Karpas-422 (cell line): ENCODE results near the gene STK32B. TPM values are rescaled to one million over a fixed set of nuclear protein-coding genes. Genes with fewer than 3 reads are reported as not detected.

Experiments
- DNase-seq: peaks from one replicate; pipeline ENCODE4 v3.0.0-alpha.2; 2015
- H2AFZ ChIP-seq: fragments of 200-600 bp; sonication (generic); 2 replicates; pipeline ENCODE4 v1.6.1; 2014; ENCODE audit warnings: antibody characterized with exemption, low read length, mixed read lengths
- H3K27ac ChIP-seq: fragments of 200-600 bp; sonication (generic); 2 replicates; pipeline ENCODE4 v1.5.1; 2014; ENCODE audit warnings: mild to moderate bottlenecking, low read length, moderate library complexity
- H3K27me3 ChIP-seq: fragments of 200-600 bp; sonication (generic); 2 replicates; pipeline ENCODE4 v1.6.1; 2014; ENCODE audit warnings: low read length, mixed read lengths
- H3K36me3 ChIP-seq: fragments of 200-600 bp; sonication (generic); 2 replicates; pipeline ENCODE4 v1.6.1; 2014; ENCODE audit warnings: low read length, mixed read lengths; ENCODE audit not compliant: insufficient read depth
- H3K4me1 ChIP-seq: fragments of 200-600 bp; sonication (generic); 2 replicates; pipeline ENCODE4 v1.6.1; 2014; ENCODE audit warnings: mild to moderate bottlenecking, low read length, mixed read lengths
- H3K4me2 ChIP-seq: fragments of 200-600 bp; sonication (generic); 2 replicates; pipeline ENCODE4 v1.6.1; 2014; ENCODE audit warnings: low read length, low read depth, mild to moderate bottlenecking; ENCODE audit not compliant: poor library complexity, severe bottlenecking
- H3K4me3 ChIP-seq: fragments of 200-600 bp; sonication (generic); 2 replicates; pipeline ENCODE4 v1.5.1; 2014; ENCODE audit warnings: mild to moderate bottlenecking, antibody characterized with exemption, low read length, mixed read lengths
- H3K79me2 ChIP-seq: fragments of 200-600 bp; sonication (generic); 2 replicates; pipeline ENCODE4 v1.6.1; 2014; ENCODE audit warnings: mild to moderate bottlenecking, low read length, mixed read lengths
- H3K9ac ChIP-seq: fragments of 200-600 bp; sonication (generic); 2 replicates; pipeline ENCODE4 v1.6.0; 2014; ENCODE audit warnings: low read length
- H3K9me2 ChIP-seq: fragments of 200-600 bp; sonication (generic), shearing (Covaris generic); replicated peaks from 2 replicates; pipeline ENCODE4 v1.6.0; 2014; ENCODE audit warnings: mild to moderate bottlenecking, low read length, moderate library complexity; ENCODE audit not compliant: insufficient read depth
- H3K9me3 ChIP-seq: fragments of 300-700, 200-600 bp; sonication (generic); 2 replicates; pipeline ENCODE4 v1.6.1; 2014; ENCODE audit warnings: low read length, mixed read lengths
- H4K20me1 ChIP-seq: fragments of 200-600 bp; sonication (generic); 2 replicates; pipeline ENCODE4 v1.6.1; 2014; ENCODE audit warnings: mild to moderate bottlenecking, antibody characterized with exemption, low read length, low read depth; ENCODE audit not compliant: insufficient read depth
- total RNA-seq: library from RNA; depleted of rRNA; stranded (reverse); fragments of >200 nt; shearing (Covaris generic); gene quantifications from 2 replicates; pipeline ENCODE4 v1.2.3, GENCODE V29; 2014; ENCODE audit warnings: low replicate concordance

The STK32B gene
- total RNA-seq, 1 experiment from 2014 or later = not detected

DNA sequence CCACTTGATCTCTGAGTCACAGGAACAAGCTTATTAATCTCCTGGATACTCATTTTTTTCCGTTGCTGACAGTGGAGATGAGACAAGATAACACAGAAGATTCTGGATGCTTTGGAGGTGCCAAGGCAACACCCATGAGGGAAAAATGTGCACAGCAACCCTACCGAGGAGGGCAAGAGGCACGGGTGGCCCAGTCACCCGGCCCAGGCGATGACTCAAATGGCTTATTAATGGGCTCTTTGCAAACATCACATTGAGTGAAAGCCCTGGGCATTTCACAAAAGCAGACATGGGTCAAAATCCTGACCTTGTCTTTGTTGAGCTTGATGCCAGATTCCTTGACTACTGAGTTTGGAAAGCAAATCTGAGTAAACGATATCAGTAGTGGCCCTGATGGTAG, 315.1 kb downstream of the STK32B start:
- Histone ChIP-seq H4K20me1 (no peaks in the 10 kb centered on the region), H3K79me2 (no peaks in the 10 kb centered on the region), H3K27me3 (no peaks in the 10 kb centered on the region), H2AFZ (no peak overlapping the region), H3K4me1 (no peaks in the 10 kb centered on the region), H3K4me2 (no peak overlapping the region), H3K27ac (no peak overlapping the region), H3K4me3 (no peak overlapping the region), H3K9me2 (no peaks in the 10 kb centered on the region), H3K9ac (no peak overlapping the region), H3K36me3 (no peaks in the 10 kb centered on the region), H3K9me3 (no peaks in the 10 kb centered on the region)
- no peak for DNase-seq

GRCh38 chr4:5368426-5368825, 317.1 kb downstream of the STK32B start:
- Histone ChIP-seq H4K20me1 (no peaks in the 10 kb centered on the region), H3K4me2 (no peak overlapping the region), H2AFZ (no peak overlapping the region), H3K4me1 (no peaks in the 10 kb centered on the region), H3K27ac (no peak overlapping the region), H3K79me2 (no peaks in the 10 kb centered on the region), H3K9me2 (no peaks in the 10 kb centered on the region), H3K27me3 (no peaks in the 10 kb centered on the region), H3K9ac (no peak overlapping the region), H3K36me3 (no peaks in the 10 kb centered on the region), H3K9me3 (no peaks in the 10 kb centered on the region), H3K4me3 (no peak overlapping the region)
- DNase-seq = no peak

GRCh38 chr4:5370286-5370685, 319.0 kb downstream of the STK32B start:
- Histone ChIP-seq H2AFZ (no peak overlapping the region), H3K9me3 (no peaks in the 10 kb centered on the region), H3K9ac (no peak overlapping the region), H3K27ac (no peak overlapping the region), H3K9me2 (no peaks in the 10 kb centered on the region), H3K27me3 (no peaks in the 10 kb centered on the region), H3K79me2 (no peaks in the 10 kb centered on the region), H3K4me3 (no peak overlapping the region), H3K4me2 (no peak overlapping the region), H3K36me3 (no peaks in the 10 kb centered on the region), H3K4me1 (no peaks in the 10 kb centered on the region), H4K20me1 (no peaks in the 10 kb centered on the region)
- DNase-seq = peak; percentile 27

DNA sequence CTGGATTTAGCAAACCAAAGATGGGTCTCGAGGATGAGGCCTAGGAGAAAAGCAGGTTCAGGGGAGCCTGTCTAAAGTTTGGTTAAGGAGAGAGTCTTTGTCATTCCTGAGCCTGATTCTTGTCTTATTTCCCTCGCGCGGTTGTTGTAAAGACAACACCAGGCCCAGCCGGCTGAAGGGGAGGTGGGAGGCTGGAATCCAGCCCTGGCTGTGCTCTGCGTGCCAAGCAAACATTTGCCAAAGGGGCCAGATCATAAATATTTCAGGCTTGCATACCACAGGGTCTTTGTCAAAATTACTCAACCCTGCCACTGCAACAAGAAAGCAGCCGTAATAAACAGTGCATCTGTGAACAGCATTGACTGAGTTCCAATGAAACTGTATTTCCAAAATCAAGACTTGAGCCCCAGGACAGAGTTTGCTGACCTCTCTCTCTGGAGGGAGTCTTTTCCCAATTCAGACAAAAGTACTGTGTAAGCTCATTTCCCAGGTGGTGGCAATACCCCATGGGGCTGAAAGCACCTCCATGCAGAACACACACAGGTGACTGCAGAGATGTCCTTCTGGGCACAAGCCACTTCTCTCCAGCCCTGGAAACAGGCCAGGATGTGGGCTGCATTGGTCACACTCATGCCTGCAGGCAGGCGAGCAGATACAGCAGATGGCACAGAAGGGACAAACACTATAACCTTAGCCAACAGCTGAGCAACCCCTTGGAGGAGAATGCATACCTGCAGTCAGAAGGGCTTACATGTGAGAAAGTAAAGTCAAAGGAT, 320.3 kb downstream of the STK32B start:
- Histone ChIP-seq H3K36me3 (no peaks in the 10 kb centered on the region), H2AFZ (no peak overlapping the region), H3K4me1 (no peaks in the 10 kb centered on the region), H3K4me3 (no peak overlapping the region), H3K79me2 (no peaks in the 10 kb centered on the region), H3K4me2 (no peak overlapping the region), H3K9me3 (no peaks in the 10 kb centered on the region), H3K9ac (no peak overlapping the region), H4K20me1 (no peaks in the 10 kb centered on the region), H3K9me2 (no peaks in the 10 kb centered on the region), H3K27me3 (no peaks in the 10 kb centered on the region), H3K27ac (no peak overlapping the region)
- peak; percentile 19 for DNase-seq

GRCh38 chr4:5372198-5372597, 320.9 kb downstream of the STK32B start:
- Histone ChIP-seq H3K79me2 (no peaks in the 10 kb centered on the region), H3K9me3 (no peaks in the 10 kb centered on the region), H3K27me3 (no peaks in the 10 kb centered on the region), H3K4me3 (no peak overlapping the region), H3K27ac (no peak overlapping the region), H3K9ac (no peak overlapping the region), H3K9me2 (no peaks in the 10 kb centered on the region), H3K4me2 (no peak overlapping the region), H2AFZ (no peak overlapping the region), H3K36me3 (no peaks in the 10 kb centered on the region), H4K20me1 (no peaks in the 10 kb centered on the region), H3K4me1 (no peaks in the 10 kb centered on the region)
- no peak for DNase-seq

GRCh38 chr4:5373327-5373726, 322.0 kb downstream of the STK32B start:
- peak; percentile 17 for DNase-seq
- Histone ChIP-seq H3K36me3 (no peaks in the 10 kb centered on the region), H3K4me3 (no peak overlapping the region), H3K27ac (no peak overlapping the region), H3K4me2 (no peak overlapping the region), H3K79me2 (no peaks in the 10 kb centered on the region), H3K4me1 (no peaks in the 10 kb centered on the region), H3K9me2 (no peaks in the 10 kb centered on the region), H3K27me3 (no peaks in the 10 kb centered on the region; the same call in 1 of the 2 replicates), H4K20me1 (no peaks in the 10 kb centered on the region), H2AFZ (no peak overlapping the region), H3K9ac (no peak overlapping the region), H3K9me3 (no peaks in the 10 kb centered on the region)

GRCh38 chr4:5374592-5374991, 323.3 kb downstream of the STK32B start:
- Histone ChIP-seq H3K9me2 (no peaks in the 10 kb centered on the region), H3K27me3 (no peaks in the 10 kb centered on the region; the same call in 1 of the 2 replicates), H3K79me2 (no peaks in the 10 kb centered on the region), H3K4me3 (no peak overlapping the region), H3K9ac (no peak overlapping the region), H2AFZ (no peak overlapping the region), H3K4me2 (no peak overlapping the region), H3K27ac (no peak overlapping the region), H4K20me1 (no peaks in the 10 kb centered on the region), H3K36me3 (no peaks in the 10 kb centered on the region), H3K4me1 (no peaks in the 10 kb centered on the region), H3K9me3 (no peaks in the 10 kb centered on the region)
- DNase-seq = no peak

DNA sequence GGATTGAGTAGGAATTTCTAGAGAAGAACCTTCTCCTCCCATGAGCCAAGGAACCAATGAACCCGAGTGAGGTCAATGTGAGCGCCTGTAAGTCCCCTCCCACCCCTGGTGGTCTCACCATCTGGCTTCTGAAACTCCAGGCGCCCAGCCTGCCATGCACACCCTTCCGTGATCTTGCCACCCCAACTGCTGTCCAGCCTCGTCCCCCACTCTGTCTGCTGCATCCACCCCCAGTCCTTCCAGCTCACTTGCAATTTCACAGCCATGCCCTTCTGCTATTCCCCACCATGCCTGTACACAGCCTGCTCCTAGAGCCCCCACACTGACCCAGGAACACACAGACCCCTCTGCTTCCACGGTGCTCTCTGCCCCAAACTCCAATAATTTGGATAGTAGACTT, 323.7 kb downstream of the STK32B start:
- Histone ChIP-seq H3K4me3 (no peak overlapping the region), H3K9ac (no peak overlapping the region), H3K27ac (no peak overlapping the region), H4K20me1 (no peaks in the 10 kb centered on the region), H2AFZ (no peak overlapping the region), H3K9me2 (no peaks in the 10 kb centered on the region), H3K4me2 (no peak overlapping the region), H3K79me2 (no peaks in the 10 kb centered on the region), H3K9me3 (no peaks in the 10 kb centered on the region), H3K36me3 (no peaks in the 10 kb centered on the region), H3K27me3 (no peaks in the 10 kb centered on the region; the same call in 1 of the 2 replicates), H3K4me1 (no peaks in the 10 kb centered on the region)
- DNase-seq = peak; percentile 7
